BLaER1 (cell line): ENCODE measurements around the gene SPRR1B.

Experiments
- H3K27ac ChIP-seq: shearing (Covaris generic); formaldehyde crosslinking; 2 replicates; pipeline ENCODE4 v1.8.1; 2022
- H3K27me3 ChIP-seq: shearing (Covaris generic); formaldehyde crosslinking; 2 replicates; pipeline ENCODE4 v1.8.1; 2022
- H3K36me3 ChIP-seq: shearing (Covaris generic); formaldehyde crosslinking; 2 replicates; pipeline ENCODE4 v1.8.1; 2022
- H3K4me1 ChIP-seq: shearing (Covaris generic); formaldehyde crosslinking; 2 replicates; pipeline ENCODE4 v1.8.1; 2022
- H3K4me2 ChIP-seq: shearing (Covaris generic); formaldehyde crosslinking; 2 replicates; pipeline ENCODE4 v1.8.1; 2022
- H3K4me3 ChIP-seq: shearing (Covaris generic); formaldehyde crosslinking; 2 replicates; pipeline ENCODE4 v1.8.1; 2022
- H3K9ac ChIP-seq: shearing (Covaris generic); formaldehyde crosslinking; 2 replicates; pipeline ENCODE4 v1.8.1; 2022
- H3K9me3 ChIP-seq: shearing (Covaris generic); formaldehyde crosslinking; 2 replicates; pipeline ENCODE4 v1.8.1; 2022
- H4K20me1 ChIP-seq: shearing (Covaris generic); formaldehyde crosslinking; 2 replicates; pipeline ENCODE4 v1.8.1; 2022
- Cebpa-rat ChIP-seq: shearing (Covaris generic); IDR thresholded peaks from 2 replicates; pipeline ENCODE4 v1.8.1; 2022

SPRR1B gene

DNA sequence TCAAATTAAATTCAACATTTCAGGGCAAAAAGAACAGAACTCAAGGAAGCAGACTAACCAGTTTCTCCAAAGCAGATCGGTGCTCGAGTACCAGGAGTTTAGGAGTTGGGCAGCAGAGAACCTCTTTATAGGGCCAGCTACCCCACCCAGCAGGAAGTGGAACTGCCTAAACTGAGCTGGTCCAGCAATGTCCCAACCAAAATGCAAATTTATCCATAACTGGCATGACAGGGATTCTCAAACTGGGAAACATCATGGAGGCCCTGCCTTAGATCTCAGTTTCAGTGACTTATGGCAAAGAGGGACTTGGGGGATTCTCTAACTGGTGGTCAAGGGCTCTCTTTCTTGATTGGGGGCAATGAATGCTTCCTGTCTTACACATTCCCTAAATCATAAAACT lies 40.5 kb downstream of the SPRR1B start, which contains the start of gene SPRR2B:
Gene SPRR2B, minus strand, starts transcription at position 101 of the 400 bp plus-strand sequence. CDS start 772 bp downstream, outside the sequence.
- no peak within 1 kb of the TSS for H3K9ac ChIP-seq
- H3K4me2 ChIP-seq, result no peak within 1 kb of the TSS
- H3K27me3 ChIP-seq, result no peaks in the 10 kb centered on the region
- TF ChIP-seq Cebpa-rat, result no peak
- no peaks in the 10 kb centered on the region for H3K9me3 ChIP-seq
- no peak within 1 kb of the TSS for H3K4me3 ChIP-seq
- H3K27ac ChIP-seq, result no peak within 1 kb of the TSS
- H3K4me1 ChIP-seq, result no peaks in the 10 kb centered on the region
- H3K36me3 ChIP-seq, result no peaks in the 10 kb centered on the region
- H4K20me1 ChIP-seq, result no peaks in the 10 kb centered on the region

DNA sequence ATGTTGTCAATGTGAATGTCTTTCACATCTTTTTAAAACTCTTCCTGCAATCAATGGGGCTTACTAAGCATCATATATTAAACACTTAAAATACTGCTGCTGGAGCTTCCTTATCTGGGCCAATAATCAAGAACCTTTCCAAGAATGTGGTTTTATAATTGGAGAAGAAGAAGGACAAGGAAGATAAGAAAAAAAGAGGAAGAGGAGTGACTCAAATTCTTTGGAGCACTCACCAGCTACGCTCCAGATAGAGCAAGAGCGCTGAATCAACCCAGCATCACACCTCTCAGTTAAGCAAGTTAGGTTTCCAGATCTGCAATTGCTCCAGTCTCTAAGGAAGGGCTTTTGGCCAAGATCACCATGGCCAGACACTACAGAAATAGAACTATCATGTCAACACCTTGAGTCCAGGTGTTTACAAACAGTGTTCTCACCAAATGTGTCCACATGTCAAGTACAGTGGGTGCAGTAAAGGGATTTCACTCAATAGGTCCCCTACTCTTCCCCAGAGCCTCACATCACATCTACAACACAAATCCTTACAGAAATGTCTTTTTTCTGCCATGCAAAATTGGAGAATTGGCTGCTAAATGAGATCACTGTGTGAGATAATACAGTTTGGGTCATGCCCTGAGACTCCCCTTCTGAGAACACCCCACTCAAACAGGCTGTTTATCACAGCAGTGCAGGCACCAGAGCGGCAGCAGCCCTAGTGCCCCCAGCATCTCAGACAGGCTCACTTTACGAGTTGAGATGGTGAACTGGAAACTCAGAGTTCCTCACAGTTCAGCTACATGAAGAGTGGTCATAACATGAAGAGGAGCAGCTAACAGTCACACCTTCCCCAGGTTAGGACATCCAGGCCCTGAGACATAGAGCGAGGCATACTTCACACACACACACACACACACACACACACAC lies 42.1 kb downstream of the SPRR1B start:
- H3K27me3 ChIP-seq, result no peaks in the 10 kb centered on the region
- H3K27ac ChIP-seq, result no peak overlapping the region
- no peaks in the 10 kb centered on the region for H3K36me3 ChIP-seq
- no peaks in the 10 kb centered on the region for H4K20me1 ChIP-seq
- no peaks in the 10 kb centered on the region for H3K9me3 ChIP-seq
- no peak for TF ChIP-seq Cebpa-rat
- H3K9ac ChIP-seq, result no peak overlapping the region
- H3K4me1 ChIP-seq, result no peaks in the 10 kb centered on the region
- H3K4me2 ChIP-seq, result no peak overlapping the region
- H3K4me3 ChIP-seq, result no peak overlapping the region

DNA sequence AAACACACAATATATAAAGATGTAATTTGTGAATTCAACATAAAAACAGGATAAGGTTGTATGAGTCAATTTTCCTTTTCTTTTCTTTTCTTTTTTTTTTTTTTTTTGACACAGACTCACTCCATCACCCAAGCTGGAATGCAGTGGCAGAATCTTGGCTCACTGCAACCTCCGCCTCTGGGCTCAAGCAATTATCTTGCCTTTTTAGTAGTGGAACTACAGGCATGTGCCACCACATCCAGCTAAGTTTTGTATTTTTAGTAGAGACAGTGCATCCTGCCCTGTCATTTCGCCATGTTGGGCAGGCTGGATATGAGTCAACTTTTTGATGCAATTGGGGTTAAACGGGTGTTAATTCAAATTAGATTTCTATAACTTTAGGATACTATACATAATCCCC lies 50.7 kb downstream of the SPRR1B start:
- Histone ChIP-seq H3K36me3 (no peaks in the 10 kb centered on the region), H3K4me1 (peaks cover 11% of the 10 kb centered on the region; the same call in 1 of the 2 replicates), H3K4me3 (no peak overlapping the region), H3K27me3 (no peaks in the 10 kb centered on the region), H3K27ac (no peak overlapping the region), H4K20me1 (no peaks in the 10 kb centered on the region), H3K9ac (no peak overlapping the region), H3K9me3 (peaks cover 15% of the 10 kb centered on the region), H3K4me2 (no peak overlapping the region)
- TF ChIP-seq Cebpa-rat, result no peak
